GM19452 (cell line): ENCODE measurements around the gene MRPS11.
"Not testable (repeated sequence)": the region's sequence is repeated elsewhere in the genome, so short reads cannot be mapped to it uniquely, and the experiment has no call there.

Experiments
- ATAC-seq: cut with Tn5 transposase; IDR thresholded peaks from one replicate; pipeline ENCODE4 v1.9.1; 2021; ENCODE audit not compliant: unreplicated experiment

MRPS11 gene

DNA sequence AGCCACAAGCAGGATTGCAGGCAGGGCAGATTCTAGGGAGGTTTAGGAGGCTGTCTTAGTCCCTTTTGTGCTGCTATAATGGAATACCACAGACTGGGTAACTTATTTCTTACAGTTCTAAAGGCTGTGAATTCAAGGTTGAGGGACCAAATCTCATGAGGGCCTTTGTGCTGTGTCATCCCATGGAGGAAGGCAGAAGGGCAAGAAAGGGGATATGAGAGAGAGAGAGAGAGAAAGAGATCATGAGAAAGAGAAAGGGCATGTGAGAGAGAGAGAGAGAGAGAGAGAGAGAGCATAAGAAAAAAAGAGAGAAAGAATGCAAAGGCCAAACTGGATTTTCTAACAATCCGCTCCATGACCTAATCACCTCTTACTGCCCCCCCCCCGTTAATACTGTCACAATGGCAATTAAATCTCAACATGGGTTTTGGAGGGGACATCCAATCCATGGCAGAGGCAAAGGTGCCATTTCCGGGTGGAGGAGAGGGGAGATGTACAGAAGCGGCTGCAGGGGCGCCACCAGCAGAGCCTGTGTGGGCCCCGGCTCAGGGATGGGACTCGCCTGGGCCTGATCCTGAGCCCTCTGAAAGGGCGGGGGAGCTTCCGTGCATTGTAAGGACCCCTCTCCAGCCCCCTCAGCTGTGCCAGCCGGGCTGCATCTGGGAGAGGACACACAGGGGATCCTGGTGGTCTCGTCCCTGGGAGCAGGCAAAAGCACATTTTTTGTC lies 20.5 kb downstream of the MRPS11 start:
- ATAC-seq: no peak

GRCh38 chr15:88489321-88489720 lies 21.8 kb downstream of the MRPS11 start:
- ATAC-seq: no peak

DNA sequence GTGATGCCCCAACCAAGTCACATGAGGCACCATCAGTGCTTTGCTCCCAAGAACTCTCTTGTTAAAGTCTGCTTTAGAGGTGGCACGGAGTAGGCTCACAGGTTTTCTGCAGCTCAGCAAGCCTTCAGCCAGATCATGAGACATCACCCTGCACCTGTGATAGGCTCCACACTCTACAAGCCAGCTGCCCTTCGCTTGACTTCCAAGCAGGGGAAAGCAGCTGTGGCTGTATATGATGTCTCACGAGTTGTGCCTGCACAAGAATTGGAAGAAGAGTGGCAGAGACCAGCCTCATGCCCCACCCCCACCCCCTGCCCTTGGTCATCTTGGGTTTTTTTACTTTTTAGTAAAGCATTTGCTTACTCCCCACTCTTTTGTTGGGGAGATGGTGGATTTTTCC lies 22.5 kb downstream of the MRPS11 start:
- ATAC-seq: no peak

DNA sequence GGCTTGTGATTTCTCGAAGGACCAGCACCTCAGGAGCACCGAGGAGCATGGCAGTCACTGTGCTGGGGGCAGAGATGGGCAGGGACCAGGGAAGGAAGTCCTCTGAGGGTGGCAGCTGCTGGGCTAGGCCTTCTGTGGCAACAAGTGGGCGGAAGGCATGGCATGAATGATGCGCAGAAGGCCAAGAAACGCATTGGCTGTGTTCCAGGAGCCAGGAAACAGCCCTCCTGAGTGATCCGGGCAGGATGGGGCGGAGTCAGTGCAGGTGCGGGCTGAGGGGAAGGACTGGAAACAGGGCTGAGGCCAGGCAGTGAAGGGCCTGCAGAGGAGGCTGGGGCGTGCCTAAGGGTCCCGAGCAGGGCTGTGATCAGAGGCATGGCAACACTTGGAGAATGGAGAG lies 23.6 kb downstream of the MRPS11 start:
- ATAC-seq: no peak

DNA sequence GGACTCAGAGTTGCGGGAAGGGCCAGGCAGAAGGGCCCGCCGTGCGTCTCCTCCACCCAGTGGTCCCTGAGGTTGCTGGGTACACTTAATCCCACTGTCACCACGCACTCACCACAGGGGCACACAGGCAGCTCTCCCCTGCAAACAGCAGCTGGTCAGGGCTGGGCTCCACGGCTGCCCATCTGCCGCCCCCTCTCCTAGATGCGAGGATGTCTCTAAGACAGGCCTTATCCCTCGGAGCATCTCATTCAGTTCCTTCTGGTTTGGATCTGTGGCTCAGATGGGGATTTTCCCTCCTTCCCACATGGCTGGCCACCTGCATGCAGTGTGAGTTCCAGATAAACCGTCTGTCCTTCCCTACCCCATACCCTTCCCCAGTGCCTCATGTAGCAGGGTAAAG lies 26.3 kb downstream of the MRPS11 start:
- ATAC-seq: no peak

- ATAC-seq: no peak
Observed at GRCh38 chr15:88497109-88497765, 29.7 kb downstream of the MRPS11 start.

DNA sequence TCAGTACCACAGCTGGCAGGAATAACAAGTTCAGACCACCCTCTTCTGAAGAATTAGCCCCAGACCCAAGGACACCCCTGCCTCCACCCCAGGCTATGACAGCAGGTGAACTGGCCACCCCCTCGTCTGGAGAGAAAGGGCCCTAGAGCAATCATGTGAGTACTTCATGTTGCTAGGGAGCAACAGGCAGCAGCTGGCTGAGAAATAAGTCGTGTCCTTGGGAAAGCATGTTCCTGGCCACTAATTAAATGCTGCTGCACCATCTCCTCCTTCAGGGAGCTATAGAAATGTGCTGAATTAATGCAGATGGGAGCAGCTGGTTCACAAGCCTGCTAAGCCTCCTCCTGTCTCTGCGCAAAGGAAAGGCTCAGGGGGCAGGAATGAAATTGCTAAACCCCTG lies 31.5 kb downstream of the MRPS11 start:
- ATAC-seq: no peak

GRCh38 chr15:88504445-88504844 lies 36.9 kb downstream of the MRPS11 start:
- no peak for ATAC-seq

DNA sequence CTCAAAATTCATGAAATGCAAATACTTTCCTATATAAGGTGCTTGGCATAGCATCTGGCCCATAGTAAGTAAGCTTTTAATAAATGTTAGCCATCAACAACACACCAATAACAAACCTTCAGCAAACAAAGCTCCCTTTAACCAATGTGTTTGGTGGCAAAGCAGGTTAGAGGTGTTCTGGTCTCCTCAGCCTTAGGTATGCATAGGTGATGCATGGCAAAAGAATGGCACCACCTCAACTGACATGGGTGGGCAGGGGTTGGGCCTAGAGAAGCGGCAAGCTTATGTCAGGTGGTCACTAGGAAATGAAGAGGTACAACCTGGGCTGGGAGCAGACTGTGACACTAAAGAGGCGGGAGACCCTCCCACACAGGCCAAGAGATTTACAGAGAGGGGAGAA lies 38.2 kb downstream of the MRPS11 start:
- no peak for ATAC-seq

DNA sequence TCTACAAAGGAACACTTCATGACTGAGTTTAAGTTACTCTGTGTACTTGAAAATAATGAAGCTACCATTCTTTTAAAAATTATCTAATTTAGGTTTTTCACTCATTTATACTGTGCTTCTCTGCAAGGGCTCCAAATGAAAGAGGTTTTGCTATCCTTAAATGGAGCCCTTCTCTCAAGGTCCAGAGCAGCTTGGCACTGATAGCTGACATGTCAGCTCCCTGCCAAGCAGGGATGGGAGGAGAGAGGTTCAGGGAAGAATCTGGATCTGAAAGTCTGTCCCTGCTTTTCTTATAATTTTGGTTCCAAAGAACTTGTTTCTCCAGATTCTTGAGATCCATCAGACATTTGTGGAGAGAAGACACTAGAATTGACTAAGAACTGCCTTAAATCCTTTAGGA lies 39.1 kb downstream of the MRPS11 start:
- ATAC-seq: no peak

DNA sequence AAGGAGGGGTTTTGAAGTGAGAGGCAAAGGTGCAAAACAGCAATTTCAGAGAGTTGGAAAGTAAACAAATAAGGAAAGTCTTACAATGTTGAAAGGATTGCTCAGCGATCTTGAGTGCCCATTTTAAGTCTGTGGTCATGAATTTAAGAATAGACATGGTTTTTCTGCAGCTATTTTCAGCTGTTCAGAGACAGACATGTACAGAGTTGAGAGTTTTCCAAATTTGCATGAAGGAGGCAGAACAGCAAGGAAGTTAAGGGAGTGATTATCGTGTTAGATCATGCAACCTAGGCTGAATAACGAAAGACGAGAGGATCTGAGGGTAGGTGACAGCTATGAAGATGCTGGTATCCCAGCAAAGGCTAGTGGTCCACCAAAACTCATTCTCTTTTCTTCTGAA lies 41.8 kb downstream of the MRPS11 start:
- ATAC-seq: no peak

DNA sequence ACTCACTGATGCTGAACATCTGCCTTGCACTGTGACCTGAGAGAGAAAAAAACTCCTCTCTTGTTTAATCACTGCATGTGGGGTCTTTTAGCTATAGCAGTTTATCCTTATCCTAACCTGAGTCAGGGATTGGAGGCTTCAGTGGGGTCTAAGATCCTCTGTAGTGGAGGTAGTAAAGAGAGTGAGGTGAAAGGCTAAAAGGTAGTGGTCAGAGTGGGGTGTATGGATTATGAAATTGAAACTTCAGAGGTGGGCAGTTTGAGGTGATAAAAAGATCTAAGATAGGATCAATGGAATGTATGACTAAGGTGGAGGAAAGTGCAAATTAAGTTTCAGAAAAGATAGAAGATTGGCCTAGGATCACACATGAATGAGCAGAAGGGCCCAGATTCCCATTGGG lies 42.5 kb downstream of the MRPS11 start:
- no peak for ATAC-seq

DNA sequence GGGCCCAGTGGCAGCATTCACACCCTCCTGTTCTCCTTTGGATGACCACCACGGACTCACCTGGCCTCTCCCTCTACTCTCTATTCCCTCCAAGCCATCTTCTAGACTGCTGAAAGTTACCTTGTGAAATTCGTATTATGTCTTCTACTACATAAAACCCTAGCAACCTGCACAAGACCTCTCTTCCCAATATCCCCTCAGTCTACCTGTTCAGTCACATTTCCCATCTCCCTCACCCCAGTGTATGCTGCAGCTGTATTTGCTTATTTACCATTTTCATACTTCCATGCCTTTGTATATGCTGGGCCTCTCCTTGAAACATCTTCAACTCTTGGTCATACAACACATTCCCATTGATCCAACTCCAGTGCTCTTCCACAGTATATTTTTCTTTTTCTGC lies 43.7 kb downstream of the MRPS11 start:
- no peak for ATAC-seq

- ATAC-seq: no peak
Observed at GRCh38 chr15:88512078-88512477, 44.6 kb downstream of the MRPS11 start.

DNA sequence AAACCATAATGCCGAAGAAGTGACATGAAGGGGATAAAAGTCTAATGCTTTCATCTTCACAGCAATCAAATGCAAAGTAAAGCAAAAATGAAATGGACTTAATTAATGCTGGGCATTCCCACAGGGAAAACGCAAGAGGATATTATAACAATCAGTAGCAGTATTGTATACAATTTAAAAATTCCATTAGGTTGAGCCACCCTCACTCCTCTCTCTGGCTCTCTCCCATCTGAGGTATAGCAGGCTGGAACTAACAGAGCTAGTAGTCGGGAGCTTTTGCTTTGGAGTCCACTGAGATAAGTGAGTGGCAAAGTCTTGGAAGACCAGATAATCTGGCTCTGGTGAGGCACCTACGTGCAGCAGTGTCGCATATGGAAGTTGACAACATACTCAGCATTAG lies 45.1 kb downstream of the MRPS11 start:
- no peak for ATAC-seq

DNA sequence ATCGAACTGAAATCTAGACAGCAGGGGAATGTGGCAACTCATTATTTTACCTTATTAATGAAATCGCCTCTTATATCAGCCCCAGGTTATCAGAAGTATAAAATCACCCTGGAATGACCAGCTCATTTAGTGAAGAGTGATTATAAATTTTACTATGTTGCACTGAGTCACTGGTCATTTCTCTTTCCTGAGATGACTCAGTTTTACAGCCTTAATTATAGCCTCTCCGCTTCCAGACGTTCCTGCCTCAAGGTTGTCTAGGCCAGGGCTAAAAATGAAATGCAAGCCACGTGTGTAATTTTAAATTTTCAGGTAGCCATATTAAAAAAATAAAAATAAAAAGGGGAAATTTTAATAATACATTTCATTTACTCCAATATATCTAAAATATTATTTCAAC lies 45.7 kb downstream of the MRPS11 start:
- ATAC-seq: no peak

- no peak for ATAC-seq
Observed at GRCh38 chr15:88518903-88519302, 51.4 kb downstream of the MRPS11 start.

GRCh38 chr15:88524094-88524493 lies 56.6 kb downstream of the MRPS11 start:
- not testable (repeated sequence) for ATAC-seq

- ATAC-seq: no peak
Observed at GRCh38 chr15:88525418-88525817, 57.9 kb downstream of the MRPS11 start.

- ATAC-seq: no peak
Observed at GRCh38 chr15:88526247-88526879, 58.9 kb downstream of the MRPS11 start.

DNA sequence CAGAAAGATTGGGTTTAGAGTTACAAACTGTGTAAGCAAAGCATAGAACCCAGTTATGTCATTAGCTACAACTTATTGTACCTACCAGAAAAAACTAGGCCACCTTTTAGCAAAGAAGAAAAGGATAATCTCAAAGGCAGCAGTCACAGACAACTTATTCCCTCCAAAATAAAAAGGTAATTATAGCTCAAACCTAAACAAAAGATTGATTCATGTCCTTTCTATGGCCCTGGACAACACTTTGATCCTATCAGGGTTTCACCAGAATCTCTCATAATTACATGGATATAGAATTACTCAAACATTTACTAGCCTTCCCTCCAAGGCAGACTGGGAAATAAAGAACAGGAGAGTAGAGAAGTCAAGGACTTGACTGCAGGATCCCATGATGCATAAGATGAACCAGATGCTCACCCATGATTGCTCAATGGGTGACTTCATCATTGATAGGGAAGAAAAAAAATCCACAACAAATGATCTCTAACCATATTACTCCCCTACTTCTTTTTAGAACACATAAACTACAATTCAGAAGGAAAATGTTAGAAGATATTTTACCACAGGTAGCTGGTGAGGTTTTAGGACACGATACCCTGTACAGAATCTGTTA lies 61.6 kb downstream of the MRPS11 start:
- ATAC-seq: no peak
